OCI-LY7 (cell line): Measurements from ENCODE around the gene HS1BP3.

ENCODE experiments used
- CTCF ChIP-seq: fragments of 200-600 bp; sonication (generic); conservative IDR thresholded peaks from 2 replicates; pipeline ENCODE4 v1.5.1; 2014; ENCODE audit warnings: mild to moderate bottlenecking, antibody characterized with exemption, low read length, moderate library complexity, mixed read lengths
- EZH2phosphoT487 ChIP-seq: fragments of 200-600 bp; sonication (generic); IDR thresholded peaks from 2 replicates; pipeline ENCODE4 v1.6.1; 2018; ENCODE audit warnings: low read depth, borderline replicate concordance, mild to moderate bottlenecking, mixed run types, antibody characterized with exemption, low read length, moderate library complexity, mixed read lengths

GRCh38 chr2:20668871-20669475 is 18.1 kb upstream of the HS1BP3 start:
- TF ChIP-seq CTCF (no peak), EZH2phosphoT487 (no peak)
